Activated CD4-positive, alpha-beta T cell treated with anti-CD3 and anti-CD28 coated beads, Interleukin-2, amount 50 U/mL, for 16 hours (primary cell): ENCODE results near the gene HPSE2.

Source experiments
- DNase-seq: peaks from one replicate; pipeline ENCODE4 v3.0.0-alpha.2; 2020

Gene HPSE2

GRCh38 chr10:98667081-98667480 is 568.6 kb downstream of the HPSE2 start:
- no peak for DNase-seq

- DNase-seq = no peak
Measured at GRCh38 chr10:98666276-98666675, 569.4 kb downstream of the HPSE2 start.

DNA sequence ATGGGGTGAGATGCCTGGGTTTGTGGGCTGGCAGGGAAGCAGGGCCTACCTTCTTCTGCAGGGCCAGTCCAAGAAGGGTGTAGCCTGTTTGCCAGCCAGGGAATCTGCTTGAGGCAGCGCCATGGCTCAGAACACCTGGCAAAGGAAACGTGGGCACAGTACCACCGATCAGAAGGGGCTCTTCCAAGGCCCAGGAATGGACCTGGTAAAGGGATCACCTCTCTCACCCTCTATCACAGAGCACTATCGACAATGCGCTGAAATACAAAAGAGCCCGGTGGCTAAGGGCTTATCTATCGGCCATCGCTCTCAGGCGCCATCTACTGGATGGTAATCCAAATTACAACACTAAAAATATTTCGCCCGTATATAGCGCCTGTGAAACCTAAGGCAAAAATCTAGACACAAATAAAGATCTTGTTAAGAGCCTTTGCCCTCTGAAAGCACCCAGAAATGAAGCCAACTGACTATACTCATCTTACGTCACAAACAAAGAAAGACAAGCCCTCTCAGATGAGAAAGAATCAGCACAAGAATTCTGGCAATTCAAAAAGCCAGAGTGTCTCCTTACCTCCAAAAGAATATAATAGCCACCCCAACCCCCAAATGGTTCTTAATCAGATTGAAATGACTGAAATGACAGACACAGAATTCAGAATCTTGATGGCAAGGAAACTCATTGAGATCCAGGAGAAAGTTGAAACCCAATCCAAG is 571.2 kb downstream of the HPSE2 start:
- DNase-seq = peak; percentile 48

DNA sequence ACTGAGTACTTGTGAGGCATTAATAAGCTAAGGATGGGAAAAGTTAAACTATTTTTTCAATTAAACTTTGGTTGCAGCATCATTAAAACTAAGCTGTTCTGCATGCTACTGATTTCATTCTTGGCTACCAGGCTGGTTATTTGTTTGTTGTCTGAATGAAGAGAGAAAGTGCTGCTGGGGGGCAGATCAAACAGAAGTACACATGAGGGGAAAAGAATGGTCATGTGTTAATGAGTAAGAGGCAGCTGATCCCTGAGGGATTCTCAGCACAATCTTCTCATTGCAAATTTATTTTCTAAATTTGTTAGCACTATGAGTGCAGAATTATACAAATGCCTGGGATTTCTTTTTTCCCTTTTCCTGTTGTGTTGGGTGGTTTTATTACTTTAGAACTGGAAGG is 575.7 kb downstream of the HPSE2 start:
- DNase-seq = no peak

DNA sequence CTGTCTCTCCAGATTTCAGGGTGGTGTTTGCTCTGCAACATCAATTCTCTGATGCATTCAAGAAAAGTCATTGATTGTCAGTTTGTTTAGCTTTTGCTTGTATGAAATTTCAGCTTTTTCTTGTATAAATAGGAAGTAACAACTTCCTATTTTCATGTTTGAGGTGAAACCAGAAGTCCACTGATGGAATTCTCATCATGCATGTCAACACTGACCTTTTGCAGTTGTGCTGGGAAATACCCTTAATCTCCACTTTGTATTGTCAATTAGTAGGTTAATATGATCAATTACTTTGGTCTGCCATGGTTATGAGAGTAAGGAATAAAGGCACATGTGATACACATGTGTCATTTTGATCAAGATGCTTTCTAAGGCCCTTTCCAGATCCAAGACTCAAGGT is 580.2 kb downstream of the HPSE2 start:
- no peak for DNase-seq

GRCh38 chr10:98649170-98649569 is 586.5 kb downstream of the HPSE2 start:
- DNase-seq = no peak

DNA sequence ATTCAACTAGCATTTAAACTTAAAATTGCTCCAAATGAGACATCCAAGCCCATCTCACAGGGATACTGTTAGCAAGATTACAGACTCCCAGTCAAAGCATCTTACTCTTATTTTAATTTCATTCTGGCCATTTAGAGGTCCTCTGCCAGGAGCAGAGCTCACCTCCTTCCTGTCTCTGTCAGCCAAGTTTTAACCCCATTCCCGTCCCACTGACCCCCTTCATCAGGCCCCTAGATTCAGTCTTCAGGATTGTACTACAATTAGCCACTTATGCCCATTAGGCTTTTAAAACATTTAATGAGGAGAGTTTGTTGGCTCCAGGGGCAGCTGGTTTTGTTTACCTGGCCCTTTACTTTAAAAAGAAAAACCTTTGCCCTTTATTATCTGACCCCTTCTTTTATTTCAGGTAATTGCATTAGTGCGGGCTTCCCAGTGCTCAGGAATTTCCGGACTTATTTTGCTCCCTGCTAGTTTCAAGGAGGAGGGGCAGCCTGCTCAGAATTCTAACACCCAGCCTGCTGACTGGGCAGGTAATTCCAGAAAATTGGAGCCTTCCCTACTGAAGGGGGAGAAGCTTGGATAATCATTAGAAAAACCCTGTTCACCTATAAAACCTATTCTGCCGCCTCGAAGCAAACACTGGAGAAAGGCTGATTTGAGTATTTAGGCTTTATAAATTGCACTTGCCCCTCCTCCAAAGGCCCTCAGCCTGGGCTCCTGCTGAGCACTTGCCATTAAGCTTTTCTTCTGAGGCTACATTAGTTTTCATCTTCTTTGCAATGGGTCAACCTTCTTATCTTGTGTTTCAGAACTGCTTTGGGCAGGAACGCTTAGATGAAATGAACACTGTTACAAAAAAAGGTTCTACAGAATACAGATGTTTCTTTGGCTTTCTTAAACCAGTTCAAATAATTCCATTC is 588.4 kb downstream of the HPSE2 start:
- DNase-seq = no peak

DNA sequence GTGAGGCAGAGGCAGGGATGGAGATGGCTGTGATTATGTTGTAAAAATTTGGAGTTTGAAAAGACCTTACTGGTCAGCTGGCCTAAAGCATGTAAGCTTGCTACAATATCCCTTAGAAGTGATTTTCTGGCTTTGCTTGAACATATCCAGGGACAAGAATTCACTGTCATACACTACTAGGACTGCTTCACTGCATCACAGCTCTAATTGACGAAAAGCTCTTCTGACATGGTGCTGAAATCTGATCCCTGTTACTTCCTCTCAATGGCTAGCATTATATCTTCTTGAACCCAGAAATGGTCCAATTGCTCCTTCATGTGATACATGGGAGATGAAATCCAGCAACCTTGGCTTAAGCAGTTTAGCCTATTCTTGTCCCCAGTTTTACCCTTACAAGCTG is 591.2 kb downstream of the HPSE2 start:
- no peak for DNase-seq

DNA sequence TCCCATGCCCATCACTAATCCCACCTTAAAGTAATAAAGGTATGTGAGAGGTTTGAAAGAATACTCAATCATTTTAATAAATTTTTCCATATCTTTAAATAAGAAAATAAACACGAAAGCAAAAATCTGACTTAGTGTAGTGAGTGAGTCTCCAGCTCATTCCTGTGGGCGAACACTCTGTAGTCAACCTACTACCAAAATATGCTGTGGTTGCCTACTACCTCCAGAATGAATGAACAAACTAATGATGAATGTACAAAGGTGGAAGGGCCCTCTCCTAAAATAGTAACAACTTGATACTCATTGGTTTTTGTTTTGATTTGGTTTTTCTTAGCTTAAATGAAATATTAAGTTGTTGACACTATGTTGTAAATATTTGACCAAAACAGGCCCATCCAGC is 593.4 kb downstream of the HPSE2 start:
- DNase-seq = no peak

- no peak for DNase-seq
Measured at GRCh38 chr10:98638920-98639319, 596.7 kb downstream of the HPSE2 start.

- no peak for DNase-seq
Measured at GRCh38 chr10:98636921-98637329, 598.7 kb downstream of the HPSE2 start.

DNA sequence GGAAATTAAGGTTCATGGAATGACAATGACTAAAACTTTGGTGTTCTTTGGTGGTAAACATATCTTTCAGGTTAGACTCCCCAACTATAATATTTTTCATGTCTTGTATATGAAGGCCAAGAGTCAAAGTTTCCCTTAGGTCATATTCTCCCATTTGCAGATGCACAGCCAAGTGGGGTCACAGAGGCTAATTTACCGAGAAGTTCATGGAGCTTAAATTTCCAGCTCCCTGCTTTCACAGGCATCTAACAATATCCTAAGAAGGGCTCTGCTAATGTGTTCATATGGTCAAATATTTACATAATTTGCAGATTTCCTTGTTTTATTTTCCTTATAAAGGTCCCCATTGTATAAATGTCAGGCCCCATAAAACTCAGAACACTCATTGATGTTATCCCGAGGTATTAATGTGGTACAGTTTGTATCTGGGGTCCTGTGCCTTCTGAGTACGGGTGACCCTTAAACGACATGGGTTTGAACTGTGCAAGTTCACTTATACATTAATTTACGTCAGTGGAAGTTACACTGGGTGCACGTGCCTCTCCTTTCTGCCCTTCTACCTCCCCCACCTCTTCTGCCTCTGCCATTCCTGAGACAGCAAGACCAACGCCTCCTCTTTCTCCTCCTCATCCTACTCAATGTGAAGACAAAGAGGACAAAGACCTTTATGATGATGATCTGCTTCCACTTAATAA is 603.0 kb downstream of the HPSE2 start:
- no peak for DNase-seq

DNA sequence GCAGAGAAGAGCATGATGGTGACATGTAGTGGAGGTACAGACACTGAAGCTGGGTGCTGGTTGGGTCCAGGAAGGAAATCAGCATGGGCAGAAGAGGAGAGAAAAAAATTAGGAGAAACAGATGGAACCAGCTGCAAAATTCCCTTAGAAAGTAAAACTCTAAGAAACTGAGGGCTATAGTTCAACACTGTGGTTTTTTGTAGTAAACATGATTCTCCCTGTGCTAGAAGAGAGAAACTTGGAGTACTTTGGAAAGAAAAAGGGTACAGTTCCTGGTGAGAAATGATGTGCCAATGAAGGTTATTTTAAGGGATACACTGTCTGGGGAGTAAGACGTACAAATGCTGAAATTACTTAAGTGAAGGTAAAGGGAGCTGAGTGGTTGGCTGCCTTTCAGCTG is 607.4 kb downstream of the HPSE2 start:
- no peak for DNase-seq

- DNase-seq = no peak
Measured at GRCh38 chr10:98627711-98628110, 607.9 kb downstream of the HPSE2 start.

DNA sequence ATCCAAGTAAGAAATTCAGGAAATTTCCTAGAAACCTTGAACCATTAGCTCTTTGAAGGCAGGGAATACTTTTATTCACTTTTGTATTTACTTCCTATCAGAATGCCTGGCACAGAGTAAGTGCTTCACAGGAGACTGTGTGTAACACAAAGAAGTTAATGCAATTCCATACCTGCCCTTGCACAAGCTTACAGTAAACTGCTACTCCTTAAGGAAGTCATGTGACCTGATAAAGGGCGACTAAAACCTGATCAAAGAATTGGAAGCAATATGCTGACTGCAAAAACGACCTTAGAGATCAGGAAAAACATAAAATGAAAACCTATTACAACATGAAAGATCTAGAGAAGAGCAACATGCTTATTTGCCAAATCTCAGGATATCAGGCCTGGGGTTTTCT is 610.7 kb downstream of the HPSE2 start:
- no peak for DNase-seq

GRCh38 chr10:98623176-98623575 is 612.5 kb downstream of the HPSE2 start:
- no peak for DNase-seq

DNA sequence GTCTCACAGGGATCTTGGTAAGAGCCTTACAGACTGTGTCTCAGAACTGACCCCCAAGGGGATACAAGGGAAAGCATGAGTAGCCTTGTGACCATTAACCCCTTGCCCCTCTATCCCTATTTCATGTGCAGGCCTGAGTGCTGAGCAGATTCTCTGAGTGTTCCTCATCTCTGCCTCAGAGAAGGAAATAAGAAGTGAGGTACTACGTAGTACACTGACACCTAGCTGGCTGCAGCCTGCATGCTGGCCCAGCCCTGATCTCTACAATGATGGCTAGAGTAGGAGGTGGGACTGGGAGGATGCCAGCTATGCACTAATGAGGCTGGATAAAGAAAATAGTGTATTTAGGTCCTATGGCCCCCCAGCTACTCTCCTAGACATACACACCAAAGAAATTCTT is 614.0 kb downstream of the HPSE2 start:
- DNase-seq = no peak

GRCh38 chr10:98620503-98620902 is 615.1 kb downstream of the HPSE2 start:
- no peak for DNase-seq

DNA sequence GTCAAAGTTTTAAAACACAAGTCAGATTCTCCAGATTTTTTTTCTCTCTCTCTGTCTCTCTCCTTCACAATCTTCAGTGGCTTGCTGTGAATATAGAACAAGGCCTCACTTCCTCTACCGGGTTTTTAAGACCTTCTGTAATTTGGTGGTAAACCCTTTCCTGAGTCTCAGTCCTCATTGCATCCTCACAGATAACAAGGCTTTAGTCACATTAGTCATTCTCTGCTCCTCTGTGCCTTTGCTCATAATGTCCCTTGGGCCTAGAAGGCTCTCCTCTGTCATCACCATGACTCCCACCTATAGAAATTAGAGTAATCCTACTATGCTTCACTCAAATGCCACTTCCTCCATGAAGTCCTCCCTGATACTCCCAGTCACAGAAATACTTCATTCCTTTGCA is 616.2 kb downstream of the HPSE2 start:
- no peak for DNase-seq

DNA sequence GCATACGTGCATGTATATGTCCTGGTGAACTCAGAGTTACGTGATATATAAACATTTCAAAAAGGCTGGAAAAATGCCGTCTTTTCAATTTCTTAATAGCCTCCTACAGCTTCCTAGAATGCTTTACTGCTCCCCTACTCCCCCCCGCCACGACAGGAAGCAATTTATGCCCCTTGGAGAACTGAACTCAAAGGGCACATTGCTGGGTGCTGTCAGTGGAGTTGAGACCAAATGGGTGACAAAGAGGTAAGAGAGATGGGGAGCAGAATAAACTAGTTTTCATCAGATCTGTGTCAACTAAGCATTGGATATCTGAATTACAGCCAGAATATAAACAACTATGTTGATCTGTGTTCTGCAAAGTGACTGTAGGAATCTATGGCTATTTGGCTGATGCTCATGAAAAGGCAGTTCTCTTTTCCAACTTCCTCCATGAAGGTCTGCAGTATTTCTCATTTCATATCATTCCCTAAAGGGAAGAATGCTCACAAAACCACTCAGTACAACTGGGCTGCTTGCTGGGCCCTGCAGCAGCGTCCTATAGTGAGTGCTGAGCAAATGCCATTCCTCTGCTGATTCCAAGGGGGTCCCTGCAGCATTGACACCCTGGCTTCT is 617.6 kb downstream of the HPSE2 start:
- DNase-seq = no peak

- no peak for DNase-seq
Measured at GRCh38 chr10:98613446-98613845, 622.2 kb downstream of the HPSE2 start.

DNA sequence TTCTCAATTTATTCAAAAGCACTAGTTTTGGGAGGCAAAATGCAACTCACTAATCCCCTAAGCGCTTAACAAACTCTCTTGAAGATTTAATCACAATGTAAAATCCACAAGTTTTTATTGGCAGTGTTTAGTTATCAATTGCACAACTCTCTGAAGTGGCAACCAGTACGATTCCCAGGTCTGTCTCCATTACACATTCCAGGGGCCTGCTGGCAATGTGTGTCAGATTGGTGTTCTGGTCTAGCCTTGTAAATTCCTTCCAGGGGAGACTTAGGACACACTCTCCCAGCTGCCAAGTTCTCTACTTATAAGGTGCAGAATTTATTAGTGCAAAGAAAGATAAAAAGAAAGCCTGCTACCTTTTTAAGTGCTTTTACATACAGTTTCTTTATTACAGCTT is 624.2 kb downstream of the HPSE2 start:
- DNase-seq = no peak

- DNase-seq = no peak
Measured at GRCh38 chr10:98610836-98611235, 624.8 kb downstream of the HPSE2 start.
